IPS-18a (cell line): Measurements from ENCODE around the gene ARHGEF37.

Experiments
- H3K27ac ChIP-seq: one replicate; pipeline ENCODE4 v1.5.1; 2013; ENCODE audit warnings: low read length
- H3K27me3 ChIP-seq: one replicate; pipeline ENCODE4 v1.6.1; 2013; ENCODE audit warnings: mild to moderate bottlenecking, low read length; ENCODE audit not compliant: control insufficient read depth, insufficient read depth
- H3K36me3 ChIP-seq: one replicate; pipeline ENCODE4 v1.6.1; 2013; ENCODE audit warnings: low read depth, low read length; ENCODE audit not compliant: control insufficient read depth
- H3K4me1 ChIP-seq: one replicate; pipeline ENCODE4 v1.6.1; 2013; ENCODE audit warnings: low read depth, low read length; ENCODE audit not compliant: control insufficient read depth
- H3K4me3 ChIP-seq: one replicate; pipeline ENCODE4 v1.5.1; 2013; ENCODE audit warnings: low read length
- H3K9ac ChIP-seq: one replicate; pipeline ENCODE4 v1.6.1; 2013; ENCODE audit warnings: mild to moderate bottlenecking, low read length, moderate library complexity
- H3K9me3 ChIP-seq: one replicate; pipeline ENCODE4 v1.6.1; 2013; ENCODE audit warnings: low read depth, low read length; ENCODE audit not compliant: control insufficient read depth

ARHGEF37 gene

GRCh38 chr5:149654883-149655505 lies 73.7 kb downstream of the ARHGEF37 start:
- H3K4me1 ChIP-seq, result no peaks in the 10 kb centered on the region
- no peaks in the 10 kb centered on the region for H3K9me3 ChIP-seq
- H3K27me3 ChIP-seq, result no peaks in the 10 kb centered on the region
- no peak overlapping the region for H3K4me3 ChIP-seq
- H3K27ac ChIP-seq, result no peak overlapping the region
- H3K9ac ChIP-seq, result no peak overlapping the region
- no peaks in the 10 kb centered on the region for H3K36me3 ChIP-seq

- H3K36me3 ChIP-seq, result no peaks in the 10 kb centered on the region
These were observed 75.4 kb downstream of the ARHGEF37 start for GRCh38 chr5:149656576-149657182.

GRCh38 chr5:149657324-149657723 lies 76.0 kb downstream of the ARHGEF37 start:
- H3K27ac ChIP-seq, result no peak overlapping the region
- no peak overlapping the region for H3K9ac ChIP-seq
- H3K9me3 ChIP-seq, result no peaks in the 10 kb centered on the region

More at GRCh38 chr5:149656576-149657182, 75.4 kb downstream of the ARHGEF37 start:
- Histone ChIP-seq H3K27ac (no peak overlapping the region), H3K9ac (no peak overlapping the region), H3K4me1 (no peaks in the 10 kb centered on the region), H3K9me3 (no peaks in the 10 kb centered on the region), H3K27me3 (no peaks in the 10 kb centered on the region), H3K4me3 (no peak overlapping the region)

DNA sequence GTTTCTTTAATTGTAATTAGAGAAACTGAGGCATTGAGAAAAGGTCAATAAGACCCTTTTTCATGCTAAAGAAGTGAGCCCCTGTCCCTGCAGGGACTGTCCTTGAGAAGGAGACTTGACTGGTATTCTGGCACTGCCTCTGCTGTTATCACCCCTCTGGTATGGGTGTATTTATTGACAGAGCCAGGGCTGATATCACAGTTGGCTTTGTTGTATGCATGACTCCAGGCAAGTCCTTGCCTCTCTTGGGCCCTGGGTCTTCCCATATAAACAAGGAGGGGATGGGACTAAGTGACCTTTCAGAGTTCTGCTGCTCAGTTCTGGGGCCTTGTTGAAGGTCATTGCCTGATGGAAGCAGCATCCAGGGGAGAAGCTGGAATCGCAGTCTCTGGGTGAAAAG lies 77.0 kb downstream of the ARHGEF37 start:
- Histone ChIP-seq H3K4me3 (no peak overlapping the region), H3K9me3 (no peaks in the 10 kb centered on the region), H3K4me1 (no peaks in the 10 kb centered on the region), H3K27ac (no peak overlapping the region), H3K9ac (no peak overlapping the region), H3K36me3 (no peaks in the 10 kb centered on the region), H3K27me3 (no peaks in the 10 kb centered on the region)

More at GRCh38 chr5:149657324-149657723, 76.0 kb downstream of the ARHGEF37 start:
- Histone ChIP-seq H3K4me3 (no peak overlapping the region), H3K36me3 (no peaks in the 10 kb centered on the region), H3K27me3 (no peaks in the 10 kb centered on the region), H3K4me1 (no peaks in the 10 kb centered on the region)

DNA sequence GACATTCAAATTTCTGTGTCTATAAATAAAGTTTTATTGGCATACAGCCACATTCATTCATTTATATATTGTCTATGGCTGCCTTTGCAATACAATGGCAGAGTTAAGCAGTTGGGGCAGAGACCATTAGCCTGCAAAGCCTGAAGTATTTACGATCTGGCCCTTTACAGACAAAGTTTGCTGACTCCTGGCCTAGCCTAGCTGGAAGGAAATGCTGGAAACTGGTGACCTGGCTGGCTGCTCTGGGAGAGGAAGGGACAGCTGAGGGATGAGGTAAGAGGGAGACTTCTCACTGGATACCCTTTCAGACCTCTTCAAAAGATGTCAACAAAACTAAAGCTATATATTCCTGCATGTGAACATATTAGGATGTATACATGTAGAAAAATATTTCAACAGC lies 82.8 kb downstream of the ARHGEF37 start:
- Histone ChIP-seq H3K9me3 (peaks cover 4% of the 10 kb centered on the region), H3K36me3 (no peaks in the 10 kb centered on the region), H3K4me3 (no peak overlapping the region), H3K27me3 (no peaks in the 10 kb centered on the region), H3K27ac (no peak overlapping the region), H3K4me1 (no peaks in the 10 kb centered on the region), H3K9ac (no peak overlapping the region)

DNA sequence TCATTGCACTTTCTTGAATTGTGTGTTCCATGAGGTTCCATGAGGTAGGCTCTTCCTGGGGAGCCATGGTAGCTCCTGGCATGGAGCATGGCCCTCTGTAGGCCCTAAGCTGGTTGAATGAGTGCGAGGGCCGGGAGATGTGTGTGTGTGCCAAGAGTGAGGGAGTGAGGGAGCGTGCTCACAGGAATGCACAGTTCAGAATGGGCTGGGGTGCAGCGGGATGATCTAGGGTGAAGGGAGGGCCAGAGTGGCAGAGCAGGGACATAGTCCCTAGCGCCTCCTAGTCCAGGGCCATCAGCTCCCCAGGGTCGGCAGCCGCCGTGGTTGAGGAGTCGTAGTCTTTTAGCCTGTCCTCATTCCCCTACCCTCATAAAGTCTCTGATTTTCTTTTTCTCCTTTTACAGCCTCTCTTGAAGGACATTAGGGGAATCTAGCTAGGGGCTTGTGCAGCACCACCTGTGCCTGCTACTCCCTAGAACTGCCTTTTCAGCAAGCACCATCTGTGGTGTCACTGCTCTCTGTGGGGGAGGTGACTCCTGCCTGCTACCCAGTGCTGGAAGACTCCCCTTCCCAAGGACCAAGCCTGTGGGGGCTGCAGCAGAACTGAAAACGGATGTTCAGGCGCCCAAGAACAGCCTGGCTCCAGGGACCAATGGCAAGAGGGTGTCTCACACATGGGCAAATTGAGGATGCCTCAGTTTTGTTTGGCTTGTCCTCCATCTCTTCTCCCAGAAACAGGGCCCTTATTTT lies 83.5 kb downstream of the ARHGEF37 start:
- Histone ChIP-seq H3K27me3 (no peaks in the 10 kb centered on the region), H3K27ac (no peak overlapping the region), H3K9me3 (peaks cover 4% of the 10 kb centered on the region), H3K36me3 (no peaks in the 10 kb centered on the region), H3K9ac (no peak overlapping the region), H3K4me1 (no peaks in the 10 kb centered on the region), H3K4me3 (no peak overlapping the region)

GRCh38 chr5:149665416-149666175 lies 84.3 kb downstream of the ARHGEF37 start:
- Histone ChIP-seq H3K4me3 (no peak overlapping the region), H3K27me3 (no peaks in the 10 kb centered on the region), H3K27ac (no peak overlapping the region)

GRCh38 chr5:149666212-149666852 lies 85.0 kb downstream of the ARHGEF37 start:
- no peak overlapping the region for H3K9ac ChIP-seq
- peaks cover 4% of the 10 kb centered on the region for H3K9me3 ChIP-seq
- no peak overlapping the region for H3K4me3 ChIP-seq
- no peaks in the 10 kb centered on the region for H3K4me1 ChIP-seq
- H3K27me3 ChIP-seq, result no peaks in the 10 kb centered on the region
- no peaks in the 10 kb centered on the region for H3K36me3 ChIP-seq
- no peak overlapping the region for H3K27ac ChIP-seq

More at GRCh38 chr5:149665416-149666175, 84.3 kb downstream of the ARHGEF37 start:
- H3K36me3 ChIP-seq, result no peaks in the 10 kb centered on the region
- no peaks in the 10 kb centered on the region for H3K4me1 ChIP-seq
- H3K9me3 ChIP-seq, result peaks cover 4% of the 10 kb centered on the region
- H3K9ac ChIP-seq, result no peak overlapping the region

DNA sequence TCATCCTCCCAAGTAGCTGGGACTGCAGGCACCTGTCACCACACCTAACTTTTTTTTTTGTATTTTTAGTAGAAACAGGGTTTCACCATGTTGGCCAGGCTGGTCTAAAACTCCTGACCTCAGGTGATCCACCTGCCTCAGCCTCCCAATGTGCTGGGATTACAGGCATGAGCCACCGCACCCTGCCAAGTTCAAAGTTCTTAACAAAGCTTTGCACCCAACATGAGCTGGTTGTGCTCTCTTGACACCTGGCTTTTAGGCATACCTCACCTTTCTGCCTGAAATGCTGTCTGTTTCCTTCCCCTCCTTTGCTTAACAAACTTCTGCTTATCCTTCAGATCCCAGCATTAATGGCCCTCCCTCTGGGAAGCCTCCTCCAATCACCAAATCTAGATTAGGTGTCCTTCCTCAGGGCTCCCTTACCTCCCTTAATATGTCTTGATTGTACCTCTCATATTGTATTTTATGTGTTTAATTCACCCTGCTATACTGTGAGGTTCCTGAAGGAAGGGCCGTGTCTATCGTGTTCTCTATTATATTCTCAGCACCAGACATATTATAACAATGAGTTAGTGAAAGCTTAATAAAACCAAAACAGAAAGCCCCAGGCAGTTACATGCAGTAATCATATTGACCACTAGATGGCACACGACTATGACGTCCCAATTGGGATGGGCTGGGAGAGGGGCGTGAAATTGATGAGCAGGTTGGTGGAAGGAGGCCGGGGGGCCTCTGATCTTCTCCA lies 86.0 kb downstream of the ARHGEF37 start:
- H3K9me3 ChIP-seq, result peaks cover 4% of the 10 kb centered on the region
- H3K36me3 ChIP-seq, result no peaks in the 10 kb centered on the region
- no peaks in the 10 kb centered on the region for H3K27me3 ChIP-seq
- no peak overlapping the region for H3K9ac ChIP-seq
- no peaks in the 10 kb centered on the region for H3K4me1 ChIP-seq
- no peak overlapping the region for H3K4me3 ChIP-seq
- H3K27ac ChIP-seq, result no peak overlapping the region

GRCh38 chr5:149667829-149668330 lies 86.6 kb downstream of the ARHGEF37 start:
- H3K27me3 ChIP-seq, result no peaks in the 10 kb centered on the region
- no peak overlapping the region for H3K27ac ChIP-seq
- H3K9me3 ChIP-seq, result peaks cover 4% of the 10 kb centered on the region
- no peak overlapping the region for H3K9ac ChIP-seq
- no peaks in the 10 kb centered on the region for H3K4me1 ChIP-seq
- no peaks in the 10 kb centered on the region for H3K36me3 ChIP-seq
- no peak overlapping the region for H3K4me3 ChIP-seq
